ENCODE measurements around the gene NRIP1. TPM values are rescaled to one million over a fixed set of nuclear protein-coding genes. Genes with fewer than 3 reads are reported as not detected.

Gene NRIP1
- total RNA-seq, 1 donor from 2014 or later, result 81.1 TPM

DNA sequence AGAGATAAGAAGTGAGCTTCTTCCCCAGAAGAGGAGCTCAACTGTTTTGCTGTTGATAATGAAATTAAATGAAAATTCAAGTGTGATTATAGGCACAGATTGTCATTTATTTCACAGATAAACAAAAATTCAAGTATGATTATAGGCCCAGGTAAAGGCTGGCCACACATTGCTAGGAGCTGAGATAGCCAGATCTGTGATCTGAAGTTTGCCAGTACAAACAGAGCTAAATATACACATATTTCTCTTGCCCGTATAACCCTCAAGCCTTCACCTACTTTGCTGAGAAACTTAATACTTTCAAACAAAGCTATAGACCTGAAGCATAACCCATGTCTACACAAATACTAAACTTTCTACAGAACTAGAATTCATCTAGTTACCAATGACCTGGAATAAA, 31.3 kb upstream of the NRIP1 start:
- DNase-seq (ENCODE audit: low read depth), result no peak
- TF ChIP-seq, protein P1, sequence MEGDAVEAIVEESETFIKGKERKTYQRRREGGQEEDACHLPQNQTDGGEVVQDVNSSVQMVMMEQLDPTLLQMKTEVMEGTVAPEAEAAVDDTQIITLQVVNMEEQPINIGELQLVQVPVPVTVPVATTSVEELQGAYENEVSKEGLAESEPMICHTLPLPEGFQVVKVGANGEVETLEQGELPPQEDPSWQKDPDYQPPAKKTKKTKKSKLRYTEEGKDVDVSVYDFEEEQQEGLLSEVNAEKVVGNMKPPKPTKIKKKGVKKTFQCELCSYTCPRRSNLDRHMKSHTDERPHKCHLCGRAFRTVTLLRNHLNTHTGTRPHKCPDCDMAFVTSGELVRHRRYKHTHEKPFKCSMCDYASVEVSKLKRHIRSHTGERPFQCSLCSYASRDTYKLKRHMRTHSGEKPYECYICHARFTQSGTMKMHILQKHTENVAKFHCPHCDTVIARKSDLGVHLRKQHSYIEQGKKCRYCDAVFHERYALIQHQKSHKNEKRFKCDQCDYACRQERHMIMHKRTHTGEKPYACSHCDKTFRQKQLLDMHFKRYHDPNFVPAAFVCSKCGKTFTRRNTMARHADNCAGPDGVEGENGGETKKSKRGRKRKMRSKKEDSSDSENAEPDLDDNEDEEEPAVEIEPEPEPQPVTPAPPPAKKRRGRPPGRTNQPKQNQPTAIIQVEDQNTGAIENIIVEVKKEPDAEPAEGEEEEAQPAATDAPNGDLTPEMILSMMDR (conservative IDR thresholded peaks at IDR 0.05; ENCODE audit: low read depth, low read length), result no peak
- H3K4me3 ChIP-seq (ENCODE audit: low read depth, low read length), result no peak overlapping the region

GRCh38 chr21:15095326-15095725, 30.5 kb upstream of the NRIP1 start:
- TF ChIP-seq, protein P1 (conservative IDR thresholded peaks at IDR 0.05; ENCODE audit: low read depth, low read length), result no peak
- H3K4me3 ChIP-seq (ENCODE audit: low read depth, low read length), result no peak overlapping the region
- no peak for DNase-seq (ENCODE audit: low read depth)

- TF ChIP-seq, protein P1 (conservative IDR thresholded peaks at IDR 0.05; ENCODE audit: low read depth, low read length), result no peak
- DNase-seq (ENCODE audit: low read depth), result no peak
- no peak overlapping the region for H3K4me3 ChIP-seq (ENCODE audit: low read depth, low read length)
Measured at GRCh38 chr21:15094706-15095105, 29.9 kb upstream of the NRIP1 start.

DNA sequence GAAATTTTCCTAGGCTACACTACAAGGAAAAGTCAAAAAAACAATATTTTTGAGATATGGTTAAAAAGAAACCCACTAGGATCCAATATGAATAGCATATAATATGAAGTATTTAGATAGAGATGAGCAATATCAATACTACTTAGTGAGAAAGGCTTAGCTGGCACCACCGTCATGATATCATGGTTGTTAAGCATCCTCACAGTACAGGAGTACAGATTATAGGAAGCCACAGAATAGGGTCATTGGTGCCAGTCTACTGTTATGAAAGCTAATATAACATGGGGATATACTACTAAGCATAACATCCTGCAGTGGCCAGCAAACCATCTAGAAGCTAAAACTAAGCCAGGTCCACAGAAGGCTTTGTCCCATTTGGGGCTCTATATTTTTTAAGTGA, 28.4 kb upstream of the NRIP1 start:
- H3K4me3 ChIP-seq (ENCODE audit: low read depth, low read length), result no peak overlapping the region
- no peak for DNase-seq (ENCODE audit: low read depth)
- TF ChIP-seq, protein P1 (conservative IDR thresholded peaks at IDR 0.05; ENCODE audit: low read depth, low read length), result no peak

GRCh38 chr21:15092745-15093144, 27.9 kb upstream of the NRIP1 start:
- TF ChIP-seq, protein P1 (conservative IDR thresholded peaks at IDR 0.05; ENCODE audit: low read depth, low read length), result no peak
- no peak overlapping the region for H3K4me3 ChIP-seq (ENCODE audit: low read depth, low read length)
- DNase-seq (ENCODE audit: low read depth), result no peak

DNA sequence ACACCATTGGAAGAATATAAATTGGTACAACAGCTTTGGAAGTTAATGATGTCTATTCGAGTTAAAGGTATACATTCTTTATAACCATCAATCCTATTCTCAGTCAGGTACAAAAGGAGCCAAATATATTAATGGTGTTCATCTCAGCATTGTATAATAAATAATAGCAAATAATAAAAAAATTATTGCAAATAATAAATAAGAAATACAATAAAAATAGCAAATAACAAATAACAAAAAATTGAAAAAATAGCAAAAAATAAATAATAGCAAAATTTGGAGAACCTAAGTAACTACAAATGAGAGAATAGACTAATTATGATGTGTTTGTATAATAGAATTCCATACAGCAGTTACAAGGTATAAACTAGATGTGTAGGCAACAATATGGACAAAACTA, 25.6 kb upstream of the NRIP1 start:
- TF ChIP-seq, protein P1 (conservative IDR thresholded peaks at IDR 0.05; ENCODE audit: low read depth, low read length), result no peak
- DNase-seq (ENCODE audit: low read depth), result no peak
- no peak overlapping the region for H3K4me3 ChIP-seq (ENCODE audit: low read depth, low read length)

- DNase-seq (ENCODE audit: low read depth), result no peak
- no peak overlapping the region for H3K4me3 ChIP-seq (ENCODE audit: low read depth, low read length)
- TF ChIP-seq, protein P1 (conservative IDR thresholded peaks at IDR 0.05; ENCODE audit: low read depth, low read length), result no peak
Measured at GRCh38 chr21:15088488-15088887, 23.7 kb upstream of the NRIP1 start.

Data from epithelial cell of proximal tubule (primary cell).